ENCODE results near the gene CALM1. TPM values are rescaled to one million over a fixed set of nuclear protein-coding genes. Genes with fewer than 3 reads are reported as not detected.

The CALM1 gene
- total RNA-seq, 6 donors from 2014 or later, result 186 to 586 (median 415) TPM

DNA sequence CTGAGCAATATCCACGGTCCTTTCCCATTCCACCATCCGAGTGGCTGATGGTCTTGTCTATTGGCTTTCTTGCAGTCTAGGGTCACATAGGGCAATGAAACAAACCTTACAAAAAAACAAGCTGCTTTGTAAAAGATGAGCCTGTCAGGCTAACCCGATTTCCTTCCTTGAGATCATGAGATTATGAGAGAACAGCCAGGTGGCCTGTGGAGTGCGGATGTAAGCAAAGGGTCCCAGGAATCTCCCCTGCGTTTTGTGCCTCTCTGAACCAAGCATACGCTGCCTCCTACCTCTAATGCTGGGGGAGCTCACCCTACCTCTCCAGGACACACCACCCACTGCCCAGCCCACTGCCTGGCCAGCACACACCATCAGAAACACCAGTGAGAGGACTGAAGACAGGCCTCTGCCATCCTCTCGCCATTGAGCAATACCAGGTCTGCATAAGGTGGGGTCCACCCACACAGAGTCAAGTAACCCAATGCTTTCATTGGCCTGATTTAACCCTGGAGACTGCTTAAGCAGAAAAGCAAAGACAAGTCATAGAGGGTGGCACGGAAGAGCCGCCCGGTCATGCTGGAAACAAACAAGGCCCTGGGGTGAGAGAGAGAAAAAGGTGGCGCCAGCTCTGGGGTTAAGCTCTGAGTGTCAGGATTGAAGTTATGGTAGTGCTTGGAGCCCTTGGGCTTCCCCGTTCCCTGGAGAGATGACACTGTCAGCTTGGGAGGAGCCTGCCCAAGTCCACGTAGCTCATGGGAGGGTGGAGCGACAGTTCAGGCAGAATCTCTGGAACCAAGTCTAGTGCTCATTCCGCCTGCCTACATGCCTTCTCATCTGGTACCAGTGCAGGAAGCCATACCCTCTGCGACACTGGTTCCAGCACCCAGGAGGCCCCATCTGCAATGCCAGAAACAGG is 46.6 kb downstream of the CALM1 start:
- ATAC-seq (ENCODE audit: low FRiP score in 2 of 2), result peak; percentile 5 to 20
- Histone ChIP-seq H3K9me3 (peaks cover 0 to 12% (median 1%) of the 10 kb centered on the region in 4 donors), H3K27ac (peak overlapping the region in 3 of 4 donors; percentile 19 to 60 (median 26)), H3K4me1 (peaks cover 0 to 8% (median 1%) of the 10 kb centered on the region in 4 donors), H3K27me3 (no peaks in the 10 kb centered on the region), H3K36me3 (no peaks in the 10 kb centered on the region), H3K4me3 (no peak overlapping the region)
- no peak for DNase-seq
- 74 to 79% methylated on average over 15 to 16 of the region's 16 CpGs for WGBS, 2 donors
- TF ChIP-seq EP300 (IDR thresholded peaks at IDR 0.05), result no peak
- TF ChIP-seq POLR2AphosphoS5 (IDR thresholded peaks at IDR 0.05), result no peak
- TF ChIP-seq, protein P1, sequence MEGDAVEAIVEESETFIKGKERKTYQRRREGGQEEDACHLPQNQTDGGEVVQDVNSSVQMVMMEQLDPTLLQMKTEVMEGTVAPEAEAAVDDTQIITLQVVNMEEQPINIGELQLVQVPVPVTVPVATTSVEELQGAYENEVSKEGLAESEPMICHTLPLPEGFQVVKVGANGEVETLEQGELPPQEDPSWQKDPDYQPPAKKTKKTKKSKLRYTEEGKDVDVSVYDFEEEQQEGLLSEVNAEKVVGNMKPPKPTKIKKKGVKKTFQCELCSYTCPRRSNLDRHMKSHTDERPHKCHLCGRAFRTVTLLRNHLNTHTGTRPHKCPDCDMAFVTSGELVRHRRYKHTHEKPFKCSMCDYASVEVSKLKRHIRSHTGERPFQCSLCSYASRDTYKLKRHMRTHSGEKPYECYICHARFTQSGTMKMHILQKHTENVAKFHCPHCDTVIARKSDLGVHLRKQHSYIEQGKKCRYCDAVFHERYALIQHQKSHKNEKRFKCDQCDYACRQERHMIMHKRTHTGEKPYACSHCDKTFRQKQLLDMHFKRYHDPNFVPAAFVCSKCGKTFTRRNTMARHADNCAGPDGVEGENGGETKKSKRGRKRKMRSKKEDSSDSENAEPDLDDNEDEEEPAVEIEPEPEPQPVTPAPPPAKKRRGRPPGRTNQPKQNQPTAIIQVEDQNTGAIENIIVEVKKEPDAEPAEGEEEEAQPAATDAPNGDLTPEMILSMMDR (IDR thresholded peaks at IDR 0.05), result no peak
- TF ChIP-seq POLR2A (IDR thresholded peaks at IDR 0.05), result no peak

DNA sequence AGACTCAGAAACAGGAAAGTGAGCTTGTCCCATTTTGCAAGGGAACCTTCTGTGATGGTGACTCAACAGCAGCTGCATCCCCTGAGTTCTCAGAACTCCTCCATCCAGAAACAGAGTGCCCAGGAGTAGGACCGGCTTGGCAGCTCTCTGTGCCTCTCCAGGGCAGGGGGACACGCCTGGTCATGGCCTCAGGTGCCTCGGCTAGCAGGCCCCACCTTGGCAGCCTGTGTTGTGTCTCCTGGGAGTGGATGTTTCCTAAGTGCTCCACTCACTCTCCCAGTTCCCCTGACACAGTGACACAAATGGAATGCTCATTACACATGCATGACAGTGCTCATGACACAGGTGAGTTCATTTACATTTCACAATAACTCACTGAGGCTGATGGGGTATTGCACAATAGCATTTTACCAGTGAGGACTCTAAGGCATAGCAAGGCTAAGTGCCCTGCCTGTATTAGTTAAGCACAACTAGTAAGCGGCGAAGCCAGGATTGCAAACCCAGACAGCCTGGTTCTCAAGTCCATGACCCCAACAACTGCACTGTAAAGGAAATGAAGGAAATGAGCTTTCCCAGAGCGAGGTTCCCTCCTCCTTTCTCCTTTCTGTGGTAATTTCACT is 47.4 kb downstream of the CALM1 start:
- TF ChIP-seq POLR2AphosphoS5 (IDR thresholded peaks at IDR 0.05) (peak; percentile 64 to 76), EP300 (IDR thresholded peaks at IDR 0.05) (peak in 1 of 4 donors; percentile 76), POLR2A (IDR thresholded peaks at IDR 0.05) (peak in 1 of 4 donors; percentile 13)
- TF ChIP-seq, protein P1 (IDR thresholded peaks at IDR 0.05), result peak in 1 of 6 experiments; percentile 5

DNA sequence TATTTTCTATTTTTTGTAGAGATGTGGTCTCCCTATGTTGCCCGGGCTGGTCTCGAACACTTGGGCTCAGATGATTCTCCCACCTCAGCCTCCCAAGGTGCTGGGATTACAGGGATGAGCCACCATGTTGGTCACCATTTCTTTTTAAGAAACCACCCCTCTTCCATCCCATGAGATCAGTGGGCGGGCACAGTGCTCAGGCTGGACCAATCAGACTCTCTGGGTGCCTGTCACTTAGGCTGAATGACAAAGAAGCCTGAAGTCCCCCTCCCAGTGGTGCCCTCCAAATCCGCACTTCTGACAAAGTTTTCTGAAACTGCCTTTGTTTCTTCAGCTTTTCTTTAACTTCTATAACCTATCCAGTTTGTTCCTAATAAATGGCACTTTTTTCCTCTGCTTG is 48.2 kb downstream of the CALM1 start:
- ATAC-seq (ENCODE audit: low FRiP score in 2 of 2), result no peak
- TF ChIP-seq, protein P1 (IDR thresholded peaks at IDR 0.05), result no peak
- TF ChIP-seq POLR2A (IDR thresholded peaks at IDR 0.05) (no peak), EP300 (IDR thresholded peaks at IDR 0.05) (no peak), POLR2AphosphoS5 (IDR thresholded peaks at IDR 0.05) (no peak)
- H3K9me3 ChIP-seq, result peaks cover 0 to 12% (median 1%) of the 10 kb centered on the region in 4 donors
- H3K4me3 ChIP-seq, result no peak overlapping the region
- H3K4me1 ChIP-seq, result peaks cover 0 to 8% (median 1%) of the 10 kb centered on the region in 4 donors
- no peak for DNase-seq
- H3K27ac ChIP-seq, result peak overlapping the region in 2 of 4 donors; percentile 45 to 60
- 98 to 100% methylated on average over 4 of the region's 4 CpGs for WGBS, 2 donors
- no peaks in the 10 kb centered on the region for H3K27me3 ChIP-seq
- no peaks in the 10 kb centered on the region for H3K36me3 ChIP-seq

More for the DNA sequence above, 47.4 kb downstream of the CALM1 start:
- Histone ChIP-seq H3K27ac (peak overlapping the region; percentile 19 to 60 (median 44)), H3K27me3 (no peaks in the 10 kb centered on the region), H3K4me1 (peaks cover 0 to 8% (median 1%) of the 10 kb centered on the region in 4 donors), H3K9me3 (peaks cover 0 to 12% (median 1%) of the 10 kb centered on the region in 4 donors), H3K4me3 (no peak overlapping the region), H3K36me3 (no peaks in the 10 kb centered on the region)
- DNase-seq (peak in 1 of 2 donors; percentile 94), ATAC-seq (ENCODE audit: low FRiP score in 2 of 2) (peak; percentile 77 to 93)
- 43 to 66% methylated on average over 5 to 6 of the region's 6 CpGs for WGBS, 2 donors

DNA sequence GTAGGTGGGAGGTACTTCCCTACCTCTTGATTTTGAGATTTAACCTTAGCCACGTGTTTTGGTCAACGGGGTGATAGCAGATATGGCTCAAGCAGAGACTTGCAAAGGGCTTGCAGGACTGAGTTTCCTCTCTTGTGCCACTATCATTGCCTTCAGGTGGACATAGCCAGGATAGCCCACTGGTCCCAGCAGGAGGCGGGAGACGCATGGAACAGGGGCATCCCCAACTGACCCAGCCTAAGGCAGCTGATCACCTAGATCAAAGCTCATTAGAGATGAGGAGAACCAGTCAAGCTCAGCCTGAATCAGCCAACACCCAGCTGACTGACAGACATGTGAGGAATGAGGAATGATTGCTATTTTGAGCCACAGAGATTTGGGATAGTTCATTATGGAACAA is 49.6 kb downstream of the CALM1 start:
- H3K27me3 ChIP-seq, result no peaks in the 10 kb centered on the region
- H3K4me1 ChIP-seq, result peaks cover 0 to 8% (median 1%) of the 10 kb centered on the region in 4 donors
- WGBS, 2 donors, result 77 to 86% methylated on average over 4 of the region's 4 CpGs
- TF ChIP-seq EP300 (IDR thresholded peaks at IDR 0.05), result no peak
- TF ChIP-seq POLR2AphosphoS5 (IDR thresholded peaks at IDR 0.05), result no peak
- TF ChIP-seq, protein P1 (IDR thresholded peaks at IDR 0.05), result no peak
- no peak for TF ChIP-seq POLR2A (IDR thresholded peaks at IDR 0.05)
- H3K27ac ChIP-seq, result no peak overlapping the region
- H3K9me3 ChIP-seq, result peaks cover 0 to 12% (median 1%) of the 10 kb centered on the region in 4 donors
- ATAC-seq (ENCODE audit: low FRiP score in 2 of 2) (no peak), DNase-seq (no peak)
- H3K4me3 ChIP-seq, result no peak overlapping the region
- no peaks in the 10 kb centered on the region for H3K36me3 ChIP-seq
